HG03442 (cell line): ENCODE data around the gene NLGN1.

Source experiments
- ATAC-seq: cut with Tn5 transposase; IDR thresholded peaks from one replicate; pipeline ENCODE4 v1.9.1; 2021; ENCODE audit warnings: mild to moderate bottlenecking, moderate library complexity; ENCODE audit not compliant: unreplicated experiment

The NLGN1 gene

DNA sequence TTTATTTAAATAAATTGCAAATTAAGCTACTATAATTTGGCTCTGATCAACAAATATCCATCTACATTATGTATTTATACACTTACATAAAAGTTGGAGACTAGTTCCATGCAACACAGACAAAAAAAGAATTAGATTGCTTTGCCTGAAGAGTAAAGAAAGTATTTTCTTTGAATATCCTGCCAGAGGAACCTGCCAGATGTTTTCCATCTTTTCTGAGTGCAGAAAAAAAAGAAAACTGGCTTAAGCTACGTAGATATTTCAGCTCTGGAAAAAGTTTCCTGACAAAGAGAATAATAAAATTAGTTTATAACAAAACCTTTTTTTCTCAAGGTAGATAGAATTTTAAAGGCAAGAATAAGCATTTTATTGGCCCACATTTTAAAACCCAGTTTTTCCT lies 854.1 kb downstream of the NLGN1 start:
- ATAC-seq, result no peak

- ATAC-seq, result no peak
Measured at GRCh38 chr3:174253196-174253823, 855.8 kb downstream of the NLGN1 start.

DNA sequence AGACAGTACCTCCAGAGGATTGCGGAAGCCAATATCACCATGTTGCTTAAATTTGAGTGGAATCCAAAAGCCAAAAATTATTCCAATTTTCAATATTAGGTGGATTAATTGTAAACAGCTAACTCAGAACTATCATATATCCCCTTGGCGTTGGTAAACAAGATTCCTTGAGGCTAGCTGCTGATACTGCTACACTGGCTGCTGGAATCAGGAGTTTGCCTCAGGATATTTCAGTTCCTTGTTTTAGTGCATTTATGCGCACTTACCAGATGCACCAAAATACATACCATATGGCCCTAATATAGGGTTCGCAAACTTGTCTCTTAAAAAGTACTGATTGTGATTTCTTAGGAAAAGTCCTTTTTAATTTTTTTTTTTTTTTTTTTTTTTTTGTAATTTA lies 856.4 kb downstream of the NLGN1 start:
- no peak for ATAC-seq

DNA sequence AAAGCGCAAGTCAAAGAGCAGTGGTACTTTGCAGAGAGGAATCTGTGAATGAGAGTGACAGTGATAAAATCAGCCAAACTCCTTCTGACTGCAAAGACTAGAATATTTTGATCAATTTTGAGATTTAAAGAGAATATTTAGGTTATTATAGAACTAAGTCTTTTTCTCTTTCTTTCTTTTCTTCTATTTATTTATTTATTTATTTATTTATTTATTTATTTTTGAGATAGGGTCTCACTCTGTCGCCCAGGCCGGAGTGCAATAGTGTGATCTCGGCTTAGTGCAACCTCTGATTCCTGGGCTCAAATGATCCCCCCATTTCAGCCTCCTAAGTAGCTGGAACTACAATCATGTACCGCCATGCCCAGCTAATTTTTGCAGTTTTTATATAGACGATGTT lies 857.9 kb downstream of the NLGN1 start:
- ATAC-seq, result no peak

GRCh38 chr3:174266476-174266875 lies 868.9 kb downstream of the NLGN1 start:
- no peak for ATAC-seq

DNA sequence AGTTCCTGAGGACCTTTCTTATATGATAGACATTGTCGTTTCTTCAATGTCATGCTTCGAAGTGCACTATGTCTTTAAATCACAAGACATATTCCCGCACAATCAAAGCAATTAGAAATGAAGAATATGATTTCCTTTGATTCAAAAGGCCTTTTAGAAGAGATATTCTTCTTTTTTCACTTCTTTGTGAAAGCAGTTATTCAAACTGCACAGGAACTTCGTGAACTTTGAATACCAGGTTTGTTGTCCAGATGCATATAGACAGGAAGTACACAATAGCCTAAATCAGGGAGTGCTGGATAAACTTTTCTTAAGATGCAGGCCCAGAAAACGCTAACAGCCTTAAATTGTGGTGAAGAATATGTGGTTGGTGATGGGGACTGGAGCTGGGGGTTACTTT lies 870.5 kb downstream of the NLGN1 start:
- no peak for ATAC-seq

GRCh38 chr3:174268586-174268985 lies 871.0 kb downstream of the NLGN1 start:
- no peak for ATAC-seq

- no peak for ATAC-seq
Measured at GRCh38 chr3:174270841-174271240, 873.3 kb downstream of the NLGN1 start.

GRCh38 chr3:174275336-174275735 lies 877.8 kb downstream of the NLGN1 start:
- ATAC-seq, result no peak

DNA sequence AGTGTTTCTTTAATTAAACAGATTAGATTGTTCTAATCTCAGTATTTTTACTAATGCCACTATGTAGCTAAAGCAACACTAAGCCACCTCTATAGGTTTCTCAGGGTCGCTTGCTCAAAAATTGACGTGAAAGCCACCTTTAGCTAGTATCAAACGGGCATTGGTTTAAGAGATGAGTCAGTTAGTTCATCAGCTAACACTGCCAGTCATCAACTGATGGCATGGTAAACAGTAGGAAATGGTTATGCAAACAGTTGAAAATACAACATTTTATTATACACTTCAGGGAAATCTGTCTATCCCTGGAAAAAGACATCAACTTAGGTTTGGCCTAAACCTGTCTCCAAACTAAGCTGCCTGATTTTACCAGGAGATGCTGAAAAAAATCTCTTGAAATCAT lies 879.3 kb downstream of the NLGN1 start:
- ATAC-seq, result no peak

- ATAC-seq, result no peak
Measured at GRCh38 chr3:174278094-174278493, 880.5 kb downstream of the NLGN1 start.

- ATAC-seq, result no peak
Measured at GRCh38 chr3:174280186-174280585, 882.6 kb downstream of the NLGN1 start.

GRCh38 chr3:174285242-174285864 lies 887.8 kb downstream of the NLGN1 start:
- no peak for ATAC-seq

GRCh38 chr3:174287705-174288104 lies 890.2 kb downstream of the NLGN1 start:
- ATAC-seq, result no peak

DNA sequence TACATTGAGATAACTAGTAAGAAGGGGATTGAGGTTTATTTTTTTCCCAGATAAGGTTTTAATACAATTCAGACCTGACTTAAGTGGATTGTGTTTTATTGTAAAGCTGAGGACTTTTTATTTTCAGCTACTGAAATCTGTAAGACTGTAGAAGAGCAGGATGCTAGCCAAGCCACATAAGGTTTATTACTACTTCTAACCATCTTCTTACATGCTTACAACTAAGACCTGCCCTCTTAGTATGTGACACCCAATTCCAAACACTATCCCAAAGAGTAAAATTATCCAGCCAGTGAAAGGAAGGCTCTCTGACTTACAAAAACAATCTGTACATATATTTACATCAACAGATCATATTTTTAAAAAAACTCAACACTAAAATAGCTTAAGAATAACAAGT lies 897.1 kb downstream of the NLGN1 start:
- ATAC-seq, result no peak

DNA sequence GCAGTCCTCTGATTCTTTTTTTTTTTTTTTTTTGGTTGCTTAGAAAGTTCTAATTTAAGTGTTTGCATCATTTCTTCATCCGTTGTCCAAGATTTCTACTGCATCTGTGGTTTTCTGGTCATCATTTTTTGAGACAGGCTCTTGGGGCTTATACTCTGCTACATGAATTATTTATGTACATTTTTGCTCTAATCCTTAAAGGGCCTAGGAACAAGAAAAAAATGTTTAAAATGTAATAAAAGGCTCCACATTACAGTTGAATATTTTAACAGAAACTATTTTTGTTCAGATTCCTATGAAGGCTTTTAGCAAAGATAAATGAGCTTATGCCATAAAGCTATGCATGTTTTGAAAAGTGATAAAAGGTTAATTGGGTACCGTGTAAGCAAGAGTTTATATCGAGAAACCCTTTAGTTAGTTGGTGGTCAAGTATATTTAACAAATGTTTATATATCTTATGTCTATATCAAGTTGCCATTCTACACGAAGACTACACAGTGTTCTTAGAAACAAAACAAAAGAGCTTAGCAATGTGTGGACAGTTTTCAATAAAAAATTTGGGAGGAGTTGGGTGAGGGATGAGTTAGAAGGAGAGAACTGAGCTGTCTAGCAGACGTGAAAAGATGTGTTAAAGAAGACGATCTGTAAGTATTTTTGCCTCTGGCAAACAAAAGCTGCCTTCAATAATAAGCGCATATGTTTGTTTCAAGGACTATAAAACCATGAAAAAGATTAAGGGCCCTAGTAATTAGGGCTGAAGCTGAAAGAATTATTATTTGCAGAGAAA lies 898.0 kb downstream of the NLGN1 start:
- ATAC-seq, result no peak

- ATAC-seq, result no peak
Measured at GRCh38 chr3:174302746-174303315, 905.3 kb downstream of the NLGN1 start.

DNA sequence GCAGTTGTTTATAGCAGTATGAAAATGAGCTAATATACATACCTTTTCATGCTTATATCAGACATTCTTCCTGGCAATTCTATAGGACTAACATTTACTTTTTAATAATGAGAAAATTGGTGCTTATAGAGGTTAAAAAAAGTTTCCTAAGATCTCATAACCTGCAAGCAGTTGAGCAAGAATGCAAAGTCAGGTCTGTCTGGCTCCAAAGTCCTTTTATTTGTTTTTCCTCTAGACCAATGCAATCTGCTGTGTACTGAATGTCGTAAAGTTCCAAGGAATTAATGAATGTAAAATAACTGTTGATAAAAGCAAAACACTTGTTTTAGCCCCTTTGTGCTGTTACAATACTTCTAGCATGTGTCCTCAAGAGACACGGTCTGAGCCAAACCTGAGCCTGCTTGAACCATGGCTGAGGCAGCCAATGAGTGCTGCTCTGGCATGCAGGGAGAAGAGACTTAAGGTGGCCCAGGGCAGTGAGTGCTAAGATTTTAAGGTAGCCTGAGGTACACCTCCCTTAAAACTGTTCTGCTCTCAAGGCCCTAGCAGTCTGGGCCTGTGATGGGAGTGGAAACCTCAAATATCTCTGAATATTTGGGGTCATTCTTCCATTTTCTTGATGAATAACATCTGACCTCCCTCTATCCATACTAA lies 906.5 kb downstream of the NLGN1 start:
- no peak for ATAC-seq

- no peak for ATAC-seq
Measured at GRCh38 chr3:174308736-174309135, 911.2 kb downstream of the NLGN1 start.

- ATAC-seq, result no peak
Measured at GRCh38 chr3:174310475-174310983, 913.0 kb downstream of the NLGN1 start.

- no peak for ATAC-seq
Measured at GRCh38 chr3:174315225-174315624, 917.7 kb downstream of the NLGN1 start.
